DND-41 (cell line): Measurements from ENCODE around the gene DENND1C.

Experiments used
- ATAC-seq: fragments of 200-7000 bp; cut with Tn5 transposase; 3 replicates; pipeline ENCODE4 v1.9.1; 2021; ENCODE audit warnings: low read depth; ENCODE audit not compliant: insufficient read depth
- DNase-seq: peaks from one replicate; pipeline ENCODE4 v3.0.0-alpha.2; 2020
- H2AFZ ChIP-seq: 2 replicates; pipeline ENCODE4 v1.6.0; 2012; ENCODE audit warnings: low read depth, low read length
- H3K27ac ChIP-seq: 2 replicates; pipeline ENCODE4 v1.5.1; 2012; ENCODE audit warnings: low read length, inconsistent platforms
- H3K27me3 ChIP-seq: fragments of 200-600 bp; sonication (generic); 2 replicates; pipeline ENCODE4 v1.6.0; 2012; ENCODE audit warnings: low read length, mild to moderate bottlenecking, inconsistent platforms; ENCODE audit not compliant: insufficient read depth, poor library complexity
- H3K36me3 ChIP-seq: 2 replicates; pipeline ENCODE4 v1.5.1; 2012; ENCODE audit warnings: low read length, inconsistent platforms; ENCODE audit not compliant: insufficient read depth
- H3K4me1 ChIP-seq: 2 replicates; pipeline ENCODE4 v1.5.1; 2012; ENCODE audit warnings: mild to moderate bottlenecking, low read length; ENCODE audit not compliant: insufficient read depth
- H3K4me2 ChIP-seq: 2 replicates; pipeline ENCODE4 v1.6.0; 2012; ENCODE audit warnings: mild to moderate bottlenecking, moderate library complexity, low read length, inconsistent platforms; ENCODE audit not compliant: insufficient read depth
- H3K4me3 ChIP-seq, 2 experiments: fragments of 200-600 bp in 1 of 2; shearing (Covaris generic) in 1 of 2; 2 replicates each; pipeline ENCODE4 v1.5.1; 2012 to 2016; ENCODE audit warnings: inconsistent platforms in 2 of 2, low read length in 2 of 2, mild to moderate bottlenecking in 2 of 2, low read depth in 1 of 2, moderate library complexity in 1 of 2
- H3K79me2 ChIP-seq: 2 replicates; pipeline ENCODE4 v1.6.0; 2012; ENCODE audit warnings: low read length, inconsistent platforms; ENCODE audit not compliant: insufficient read depth
- H3K9ac ChIP-seq: 2 replicates; pipeline ENCODE4 v1.6.0; 2012; ENCODE audit warnings: low read depth, mild to moderate bottlenecking, inconsistent platforms, low read length, moderate library complexity
- H3K9me3 ChIP-seq: 2 replicates; pipeline ENCODE4 v1.5.1; 2012; ENCODE audit warnings: low read length, moderate library complexity, mild to moderate bottlenecking, inconsistent platforms; ENCODE audit not compliant: insufficient read depth, severe bottlenecking
- H4K20me1 ChIP-seq: 2 replicates; pipeline ENCODE4 v1.6.0; 2012; ENCODE audit warnings: low read length; ENCODE audit not compliant: insufficient read depth
- EZH2 ChIP-seq: IDR thresholded peaks from 3 replicates; pipeline ENCODE4 v1.6.1; 2012; ENCODE audit warnings: borderline replicate concordance, low read depth, mild to moderate bottlenecking, moderate library complexity, low read length, inconsistent platforms; ENCODE audit not compliant: severe bottlenecking
- TF ChIP-seq, protein P1 (sequence below): IDR thresholded peaks from 2 replicates; pipeline ENCODE4 v1.5.1; 2012; ENCODE audit warnings: borderline replicate concordance, low read length, moderate library complexity, mild to moderate bottlenecking; ENCODE audit not compliant: poor library complexity, severe bottlenecking; ENCODE audit errors: extremely low read depth

DENND1C gene

DNA sequence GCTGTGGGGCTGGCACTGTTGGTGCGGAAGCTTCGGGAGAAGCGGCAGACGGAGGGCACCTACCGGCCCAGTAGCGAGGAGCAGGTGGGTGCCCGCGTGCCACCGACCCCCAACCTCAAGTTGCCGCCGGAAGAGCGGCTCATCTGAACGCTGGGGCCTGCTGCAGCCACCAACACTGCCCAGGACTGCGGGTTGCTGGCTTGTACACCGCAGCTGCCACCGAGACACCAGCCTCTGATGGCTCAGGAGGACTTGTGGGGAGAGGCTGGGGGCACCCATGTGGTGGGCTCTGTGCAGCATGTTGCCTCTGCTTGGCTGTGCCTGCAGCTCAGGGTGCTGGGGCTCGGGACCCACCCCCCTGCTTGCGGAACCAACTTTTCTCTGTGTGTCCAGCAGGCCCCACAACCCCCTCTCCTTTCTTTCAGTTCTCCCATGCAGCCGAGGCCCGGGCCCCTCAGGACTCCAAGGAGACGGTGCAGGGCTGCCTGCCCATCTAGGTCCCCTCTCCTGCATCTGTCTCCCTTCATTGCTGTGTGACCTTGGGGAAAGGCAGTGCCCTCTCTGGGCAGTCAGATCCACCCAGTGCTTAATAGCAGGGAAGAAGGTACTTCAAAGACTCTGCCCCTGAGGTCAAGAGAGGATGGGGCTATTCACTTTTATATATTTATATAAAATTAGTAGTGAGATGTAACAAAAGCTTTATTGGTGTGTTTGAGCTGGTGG is 14.9 kb downstream of the DENND1C start:
- Histone ChIP-seq H4K20me1 (no peaks in the 10 kb centered on the region), H2AFZ (no peak overlapping the region), H3K4me2 (no peak overlapping the region), H3K9ac (no peak overlapping the region), H3K79me2 (no peaks in the 10 kb centered on the region), H3K9me3 (no peaks in the 10 kb centered on the region), H3K27me3 (no peaks in the 10 kb centered on the region), H3K36me3 (peaks cover 8% of the 10 kb centered on the region; the same call in 1 of the 2 replicates), H3K4me3 (no peak overlapping the region), H3K27ac (no peak overlapping the region), H3K4me1 (no peaks in the 10 kb centered on the region)
- TF ChIP-seq, protein P1, sequence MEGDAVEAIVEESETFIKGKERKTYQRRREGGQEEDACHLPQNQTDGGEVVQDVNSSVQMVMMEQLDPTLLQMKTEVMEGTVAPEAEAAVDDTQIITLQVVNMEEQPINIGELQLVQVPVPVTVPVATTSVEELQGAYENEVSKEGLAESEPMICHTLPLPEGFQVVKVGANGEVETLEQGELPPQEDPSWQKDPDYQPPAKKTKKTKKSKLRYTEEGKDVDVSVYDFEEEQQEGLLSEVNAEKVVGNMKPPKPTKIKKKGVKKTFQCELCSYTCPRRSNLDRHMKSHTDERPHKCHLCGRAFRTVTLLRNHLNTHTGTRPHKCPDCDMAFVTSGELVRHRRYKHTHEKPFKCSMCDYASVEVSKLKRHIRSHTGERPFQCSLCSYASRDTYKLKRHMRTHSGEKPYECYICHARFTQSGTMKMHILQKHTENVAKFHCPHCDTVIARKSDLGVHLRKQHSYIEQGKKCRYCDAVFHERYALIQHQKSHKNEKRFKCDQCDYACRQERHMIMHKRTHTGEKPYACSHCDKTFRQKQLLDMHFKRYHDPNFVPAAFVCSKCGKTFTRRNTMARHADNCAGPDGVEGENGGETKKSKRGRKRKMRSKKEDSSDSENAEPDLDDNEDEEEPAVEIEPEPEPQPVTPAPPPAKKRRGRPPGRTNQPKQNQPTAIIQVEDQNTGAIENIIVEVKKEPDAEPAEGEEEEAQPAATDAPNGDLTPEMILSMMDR: no peak
- TF ChIP-seq EZH2: no peak
- peak; percentile 34; the same call in 2 of the 3 replicates for ATAC-seq
- no peak for DNase-seq

DNA sequence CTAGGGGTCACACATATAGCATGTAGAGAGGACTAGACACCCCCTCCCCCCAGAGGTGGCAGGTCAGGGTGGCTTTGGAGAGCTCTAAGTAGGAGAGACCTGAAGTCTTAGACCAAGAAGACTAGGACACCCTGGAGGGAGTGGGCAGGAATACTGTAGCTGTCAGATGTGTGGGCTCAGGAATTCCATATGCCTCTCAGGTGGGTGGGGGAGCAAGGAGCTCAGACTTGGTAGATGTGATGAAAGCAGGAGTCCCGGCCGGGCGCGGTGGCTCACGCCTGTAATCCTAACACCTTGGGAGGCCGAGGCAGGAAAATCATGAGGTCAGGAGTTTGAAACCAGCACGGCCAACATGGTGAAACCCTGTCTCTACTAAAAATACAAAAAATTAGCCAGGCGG is 15.9 kb downstream of the DENND1C start:
- Histone ChIP-seq H3K4me3 (no peak overlapping the region), H3K4me1 (peaks cover 3% of the 10 kb centered on the region), H4K20me1 (no peaks in the 10 kb centered on the region), H3K9me3 (no peaks in the 10 kb centered on the region), H3K36me3 (peaks cover 8% of the 10 kb centered on the region; the same call in 1 of the 2 replicates), H3K27me3 (no peaks in the 10 kb centered on the region), H3K79me2 (no peaks in the 10 kb centered on the region), H3K9ac (no peak overlapping the region), H2AFZ (no peak overlapping the region), H3K4me2 (no peak overlapping the region), H3K27ac (no peak overlapping the region)
- no peak for ATAC-seq
- no peak for DNase-seq
- no peak for TF ChIP-seq EZH2

DNA sequence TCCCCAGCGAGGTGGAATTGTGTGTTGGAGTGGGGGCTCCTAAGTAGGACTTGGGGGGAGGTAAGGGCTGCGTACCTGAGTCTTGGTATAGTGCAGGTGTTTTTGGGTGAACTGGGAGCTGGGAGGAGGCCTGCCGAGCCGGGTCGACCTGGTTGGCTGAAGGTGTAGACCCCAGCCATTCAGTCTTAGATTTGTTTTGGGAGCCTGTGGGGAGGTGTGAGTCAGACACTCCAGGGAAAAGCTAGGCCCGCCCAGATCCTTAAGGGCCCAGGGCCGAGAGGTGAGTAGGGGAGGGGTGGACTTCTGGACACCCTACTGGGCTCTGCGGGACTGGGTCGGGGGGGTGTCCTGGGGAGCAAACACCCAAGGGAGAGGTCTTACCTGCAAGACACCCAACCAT is 16.6 kb downstream of the DENND1C start:
- ATAC-seq (no peak), DNase-seq (no peak)
- Histone ChIP-seq H3K79me2 (no peaks in the 10 kb centered on the region), H3K27me3 (no peaks in the 10 kb centered on the region), H4K20me1 (no peaks in the 10 kb centered on the region), H3K4me2 (no peak overlapping the region), H3K4me1 (peaks cover 8% of the 10 kb centered on the region), H3K9ac (no peak overlapping the region), H2AFZ (no peak overlapping the region), H3K4me3 (no peak overlapping the region), H3K36me3 (peaks cover 4% of the 10 kb centered on the region; the same call in 1 of the 2 replicates), H3K9me3 (no peaks in the 10 kb centered on the region), H3K27ac (no peak overlapping the region)
- TF ChIP-seq, protein P1: no peak
- no peak for TF ChIP-seq EZH2

DNA sequence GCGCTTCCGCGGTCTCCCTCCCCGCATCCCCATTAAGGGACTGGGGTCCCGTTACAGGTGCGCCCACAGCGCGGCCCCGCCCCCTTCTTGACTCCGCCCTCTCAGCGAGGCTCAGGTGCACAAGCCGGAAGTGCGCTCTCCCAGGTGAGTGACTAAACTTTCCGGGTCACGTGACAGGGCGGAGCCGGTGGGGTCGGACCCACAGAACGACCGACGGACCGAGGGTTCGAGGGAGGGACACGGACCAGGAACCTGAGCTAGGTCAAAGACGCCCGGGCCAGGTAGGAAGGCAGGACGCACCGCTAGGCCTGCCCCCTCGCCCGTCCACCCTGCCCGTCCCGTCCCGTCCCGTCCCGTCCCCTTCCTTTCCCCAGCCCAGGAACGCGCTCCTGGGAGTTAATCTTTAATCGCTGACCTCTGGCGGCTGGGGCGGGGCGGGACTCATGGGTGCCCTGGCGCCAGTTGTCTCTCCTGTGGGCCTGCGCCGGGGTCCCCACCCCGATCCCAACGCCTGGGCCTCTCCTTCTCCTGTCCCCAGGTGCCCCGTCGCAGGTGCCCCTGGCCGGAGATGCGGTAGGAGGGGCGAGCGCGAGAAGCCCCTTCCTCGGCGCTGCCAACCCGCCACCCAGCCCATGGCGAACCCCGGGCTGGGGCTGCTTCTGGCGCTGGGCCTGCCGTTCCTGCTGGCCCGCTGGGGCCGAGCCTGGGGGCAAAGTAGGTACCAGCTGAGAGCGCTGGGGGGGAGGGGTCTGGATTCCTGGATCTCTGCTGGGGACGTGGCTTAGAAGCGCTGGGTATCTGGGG is 17.3 kb downstream of the DENND1C start, which contains the start of gene CRB3:
TSS of gene CRB3 (plus strand) at position 202 of the 804 bp plus-strand sequence. CDS start at position 633, 431 bp downstream.
- Histone ChIP-seq H3K27me3 (no peaks in the 10 kb centered on the region), H3K9me3 (no peaks in the 10 kb centered on the region), H3K79me2 (no peaks in the 10 kb centered on the region), H2AFZ (no peak within 1 kb of the TSS), H3K4me3 (no peak within 1 kb of the TSS), H3K27ac (no peak within 1 kb of the TSS), H3K36me3 (0 out of 2 replicates have a peak, but pooled peaks cover 4% of the 10 kb centered on the region), H3K4me1 (peaks cover 11% of the 10 kb centered on the region), H3K9ac (no peak within 1 kb of the TSS), H4K20me1 (no peaks in the 10 kb centered on the region), H3K4me2 (no peak within 1 kb of the TSS)
- no peak for DNase-seq
- TF ChIP-seq, protein P1: no peak
- TF ChIP-seq EZH2: no peak
- no peak for ATAC-seq
